AG08395 (cell line): ENCODE measurements around the gene COA3.
A peak's percentile ranks its signal among the peaks of the same experiment; 100 is the strongest.
"Not testable (repeated sequence)": the region's sequence is repeated elsewhere in the genome, so short reads cannot be mapped to it uniquely, and the experiment has no call there.

Experiments
- DNase-seq: peaks from one replicate; pipeline ENCODE4 v3.0.0; 2012; ENCODE audit warnings: mixed read lengths, low spot score

COA3 gene

GRCh38 chr17:42781639-42782165 lies 16.8 kb downstream of the COA3 start:
- DNase-seq: peak; percentile 22

GRCh38 chr17:42780851-42781638 lies 17.5 kb downstream of the COA3 start:
- DNase-seq: peak; percentile 12

GRCh38 chr17:42779936-42780850 lies 18.3 kb downstream of the COA3 start, which contains the start of gene WNK4:
Gene WNK4, plus strand, starts transcription at chr17:42780610. Its CDS starts 89 bp downstream, at chr17:42780699.
- peak; percentile 69 for DNase-seq

GRCh38 chr17:42779304-42779935 lies 19.1 kb downstream of the COA3 start:
- DNase-seq: no peak

- DNase-seq: no peak
These were observed 19.9 kb downstream of the COA3 start for GRCh38 chr17:42778570-42778969.

- DNase-seq: no peak
These were observed 22.9 kb downstream of the COA3 start for GRCh38 chr17:42775534-42776098.

GRCh38 chr17:42774066-42774745 lies 24.3 kb downstream of the COA3 start:
- DNase-seq: no peak

GRCh38 chr17:42773290-42774035 lies 25.0 kb downstream of the COA3 start, which contains the start of gene VPS25:
Gene VPS25, plus strand, starts transcription at chr17:42773449. Its CDS starts 27 bp downstream, at chr17:42773476.
- DNase-seq: peak; percentile 92

GRCh38 chr17:42772945-42773289 lies 25.6 kb downstream of the COA3 start:
- no peak for DNase-seq

GRCh38 chr17:42769964-42770363 lies 28.5 kb downstream of the COA3 start:
- DNase-seq: not testable (repeated sequence)

GRCh38 chr17:42768006-42768405 lies 30.5 kb downstream of the COA3 start:
- not testable (repeated sequence) for DNase-seq

GRCh38 chr17:42767512-42767911 lies 31.0 kb downstream of the COA3 start:
- DNase-seq: no peak

- DNase-seq: no peak
These were observed 32.4 kb downstream of the COA3 start for GRCh38 chr17:42766124-42766523.

GRCh38 chr17:42761638-42762037 lies 36.9 kb downstream of the COA3 start:
- DNase-seq: no peak

GRCh38 chr17:42760652-42761581 lies 37.6 kb downstream of the COA3 start, which contains the start of gene RAMP2:
Gene RAMP2, plus strand, starts transcription at chr17:42761227. Its CDS starts 35 bp downstream, at chr17:42761262.
- DNase-seq: no peak

GRCh38 chr17:42759982-42760651 lies 38.4 kb downstream of the COA3 start:
- no peak for DNase-seq

- no peak for DNase-seq
These were observed 43.7 kb downstream of the COA3 start for GRCh38 chr17:42754782-42755181.

GRCh38 chr17:42751628-42752027 lies 46.9 kb downstream of the COA3 start:
- no peak for DNase-seq
